ENCODE results near the gene TCN1.
"Not testable (repeated sequence)": the region's sequence is repeated elsewhere in the genome, so short reads cannot be mapped to it uniquely, and the experiment has no call there.

Gene TCN1

DNA sequence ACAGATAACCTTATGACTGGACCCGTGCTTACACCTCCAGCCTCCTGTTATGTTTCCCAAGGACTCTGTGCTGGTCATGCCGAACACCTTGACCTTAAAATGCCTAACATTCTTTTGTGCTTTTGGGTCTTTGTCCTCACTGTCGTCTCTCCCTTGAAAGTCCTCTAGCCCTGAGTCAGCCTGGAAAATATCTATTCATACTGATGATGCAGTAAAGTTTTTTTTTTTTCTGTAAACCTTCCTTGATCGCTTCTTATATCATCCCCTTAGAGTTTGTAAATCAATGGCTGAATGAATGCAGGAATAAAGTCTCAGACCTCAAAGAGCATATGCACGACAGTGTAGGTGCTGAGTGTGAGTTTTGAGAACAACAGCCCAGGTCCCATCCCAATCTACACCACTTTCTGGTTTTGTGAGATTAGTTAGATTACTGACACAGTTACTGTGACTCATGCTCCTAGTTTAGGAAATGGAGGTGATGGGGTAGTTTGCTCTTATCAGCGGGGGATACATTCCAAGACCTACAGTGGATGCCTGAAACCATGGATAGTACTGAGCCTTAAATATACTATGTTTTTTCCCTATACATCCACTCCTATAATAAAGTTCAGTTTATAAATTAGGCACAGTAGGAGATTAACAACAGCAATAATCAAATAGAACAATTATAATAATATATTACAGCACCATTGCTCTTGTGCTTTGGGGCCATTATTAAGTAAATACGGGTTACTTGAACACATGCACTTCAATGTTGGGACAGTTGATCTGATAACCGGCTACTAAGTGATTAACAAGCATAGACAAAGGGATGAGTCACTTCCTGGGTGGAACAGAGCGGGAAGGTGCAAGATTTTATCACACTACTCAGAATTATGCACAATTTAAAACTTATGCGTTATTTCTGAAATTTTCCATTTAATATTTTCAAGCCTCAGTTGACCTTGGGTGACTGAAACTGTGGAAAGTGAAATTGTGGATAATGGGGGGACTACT is 8.6 kb downstream of the TCN1 start:
- DNase-seq (ENCODE audit: low spot score), result no peak

DNA sequence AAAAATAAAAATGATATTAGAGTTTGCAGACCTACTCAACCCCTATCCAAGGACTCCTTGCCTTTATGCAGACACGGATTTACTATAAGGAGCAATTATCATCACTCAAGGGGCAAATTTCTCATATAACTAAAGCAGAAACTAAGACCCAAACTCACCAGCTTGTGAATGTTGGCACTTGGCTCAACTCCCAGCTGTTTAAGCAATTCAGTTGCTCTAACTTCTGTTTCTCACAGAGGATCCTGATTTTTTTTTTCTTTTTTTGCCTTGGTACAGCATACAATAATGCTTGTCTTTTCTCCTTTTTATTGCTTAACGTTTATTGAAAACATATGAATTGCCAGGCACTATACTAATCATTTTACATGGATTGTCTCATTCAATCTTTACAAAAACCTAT is 11.4 kb downstream of the TCN1 start:
- DNase-seq (ENCODE audit: low spot score), result peak; percentile 21

DNA sequence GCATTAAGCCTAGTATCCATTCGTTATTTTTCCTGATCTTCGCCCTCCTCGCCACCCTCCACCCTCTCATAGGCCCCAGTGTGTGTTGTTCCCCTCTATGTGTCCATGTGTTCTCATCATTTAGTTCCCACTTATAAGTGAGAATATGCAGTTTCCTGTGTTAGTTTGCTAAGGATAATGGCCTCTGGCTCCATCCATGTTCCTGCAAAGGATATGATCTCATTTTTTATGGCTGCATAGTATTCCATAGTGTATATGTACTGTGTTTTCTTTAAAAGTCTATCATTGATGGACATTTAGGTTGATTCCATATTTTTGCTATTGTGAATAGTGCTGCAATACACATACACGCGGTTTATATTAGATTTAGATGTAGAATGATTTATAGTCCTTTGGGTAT is 14.9 kb downstream of the TCN1 start:
- not testable (repeated sequence) for DNase-seq (ENCODE audit: low spot score)

DNA sequence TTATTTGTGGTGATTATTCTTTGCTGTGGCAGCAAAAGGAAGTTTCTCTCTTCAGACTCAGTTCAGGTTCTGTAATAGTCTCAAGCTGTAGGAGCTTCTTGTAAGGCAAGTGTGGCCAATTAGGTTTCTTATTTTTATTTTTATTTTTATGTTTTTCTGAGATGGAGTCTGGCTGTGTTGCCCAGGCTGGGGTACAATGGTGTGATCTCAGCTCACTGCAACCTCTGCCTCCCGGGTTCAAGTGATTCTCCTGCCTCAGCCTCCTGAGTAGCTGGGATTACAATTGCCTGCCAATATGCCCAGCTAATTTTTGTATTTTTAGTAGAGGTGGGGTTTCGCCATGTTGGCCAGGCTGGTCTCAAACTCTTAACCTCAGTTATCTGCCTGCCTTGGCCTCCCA is 16.7 kb downstream of the TCN1 start:
- DNase-seq (ENCODE audit: low spot score), result not testable (repeated sequence)

DNA sequence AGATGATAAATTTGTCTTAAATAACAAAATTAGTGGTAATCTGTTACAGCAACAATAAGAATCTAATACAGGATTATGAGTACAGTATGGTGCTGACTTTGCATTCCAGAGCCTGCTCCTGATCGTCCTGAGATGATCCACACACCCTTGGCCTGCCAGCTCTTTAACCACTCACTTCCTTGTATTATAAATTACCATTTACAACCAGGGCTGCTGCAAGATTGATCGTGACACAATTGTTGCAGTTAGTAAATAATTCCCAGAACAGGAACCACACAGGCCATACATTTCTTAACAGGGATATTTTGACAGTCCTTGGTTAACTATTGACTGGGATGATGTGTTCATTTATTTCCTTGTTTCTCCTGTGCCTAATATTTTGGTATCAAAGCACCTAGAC is 17.2 kb downstream of the TCN1 start:
- no peak for DNase-seq (ENCODE audit: low spot score)

DNA sequence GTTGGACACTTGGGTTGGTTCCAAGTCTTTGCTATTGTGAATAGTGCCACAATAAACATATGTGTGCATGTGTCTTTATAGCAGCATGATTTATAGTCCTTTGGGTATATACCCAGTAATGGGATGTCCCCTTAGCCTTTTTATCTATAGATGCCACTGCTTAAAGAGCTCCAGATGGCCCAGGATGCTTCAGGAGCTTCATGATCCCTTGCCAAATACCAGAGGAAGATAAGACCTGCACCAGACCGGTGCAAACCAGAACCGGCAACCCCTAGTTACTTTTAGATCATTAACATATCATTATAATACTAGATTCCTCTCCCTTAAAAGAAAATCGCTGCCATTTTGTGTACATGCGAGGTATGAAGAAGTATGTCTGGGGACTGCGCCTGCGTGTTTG is 17.8 kb downstream of the TCN1 start:
- not testable (repeated sequence) for DNase-seq (ENCODE audit: low spot score)

DNA sequence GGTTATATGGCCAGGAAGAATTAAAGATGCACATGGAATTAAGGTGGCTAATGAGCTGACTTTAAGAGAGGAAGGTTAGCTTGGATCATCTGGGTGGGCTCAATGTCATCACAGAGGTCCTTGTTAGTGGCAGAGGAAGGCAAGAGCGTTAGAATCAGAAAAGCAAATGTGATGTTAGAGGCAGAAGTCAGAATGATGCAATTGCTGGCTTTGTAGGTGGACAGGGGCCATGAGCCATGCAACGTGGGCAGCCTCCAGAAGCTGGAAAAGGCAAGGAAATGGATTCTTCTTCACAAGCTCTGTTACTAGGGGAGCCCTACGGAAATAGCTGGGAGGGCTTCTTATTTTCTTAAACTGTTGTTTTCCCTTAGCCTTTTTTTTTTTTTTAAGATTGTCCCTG is 18.7 kb downstream of the TCN1 start:
- DNase-seq (ENCODE audit: low spot score), result no peak

DNA sequence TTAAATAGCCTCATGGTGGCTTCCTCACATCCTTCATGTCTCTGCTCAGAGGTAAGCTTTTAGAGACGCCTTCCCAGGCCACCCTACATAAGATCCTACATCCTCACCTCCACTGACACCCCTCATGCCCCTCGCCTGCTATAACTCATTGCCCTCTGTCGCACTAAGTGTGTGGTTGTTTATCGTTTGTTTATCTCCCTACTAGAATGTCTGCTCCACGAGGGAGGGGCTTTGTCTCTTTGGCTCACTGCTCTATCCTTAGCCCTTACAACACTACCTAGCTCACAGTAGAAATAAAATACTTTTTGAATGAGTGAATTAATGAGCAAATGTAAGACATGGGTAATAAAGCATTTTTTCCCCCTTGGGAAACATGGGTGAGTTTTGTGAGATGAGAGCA is 19.7 kb downstream of the TCN1 start:
- DNase-seq (ENCODE audit: low spot score), result no peak

DNA sequence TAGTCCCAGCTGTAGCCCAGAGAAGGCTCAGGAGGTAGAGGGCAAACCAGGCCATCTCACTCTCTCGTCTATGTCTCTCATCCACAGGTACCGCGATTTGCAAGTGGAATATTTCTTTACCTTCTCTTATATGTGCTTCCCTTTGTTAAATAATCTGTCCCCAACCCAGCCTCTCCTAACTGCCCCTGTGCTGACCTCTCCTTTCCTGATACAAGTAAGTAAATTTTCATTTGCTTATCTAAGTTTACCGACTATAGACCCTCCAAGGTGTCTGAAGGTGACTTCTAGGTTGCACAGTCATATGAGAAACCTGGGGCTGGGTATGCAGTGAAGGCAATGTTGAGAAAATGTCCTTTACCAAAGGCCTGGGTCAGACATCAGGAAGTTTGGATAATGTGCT is 20.9 kb downstream of the TCN1 start, which contains the start of gene CBLIF:
TSS of gene CBLIF (minus strand) at position 101 of the 400 bp plus-strand sequence. CDS start at position 55, 46 bp downstream.
- no peak for DNase-seq (ENCODE audit: low spot score)

DNA sequence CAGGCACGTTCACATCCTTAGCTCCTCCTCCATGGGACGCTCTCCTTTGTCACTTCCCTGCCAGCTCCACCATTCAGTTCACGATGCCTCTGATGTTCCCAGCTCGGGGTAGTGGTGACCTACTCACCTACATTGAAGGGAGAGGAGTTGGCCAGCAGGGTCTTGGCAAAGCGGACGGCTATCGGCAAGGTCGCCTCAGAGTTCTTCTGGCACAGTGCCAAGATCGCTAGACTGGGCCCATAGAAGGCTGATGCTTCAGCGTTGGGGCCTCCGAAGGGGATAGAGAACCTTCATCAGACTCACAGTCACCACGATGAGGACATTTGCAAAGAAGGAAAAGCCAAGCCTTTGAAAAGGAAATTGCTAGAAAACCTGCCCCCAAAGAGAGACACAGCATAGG is 24.0 kb downstream of the TCN1 start:
- DNase-seq (ENCODE audit: low spot score), result no peak

DNA sequence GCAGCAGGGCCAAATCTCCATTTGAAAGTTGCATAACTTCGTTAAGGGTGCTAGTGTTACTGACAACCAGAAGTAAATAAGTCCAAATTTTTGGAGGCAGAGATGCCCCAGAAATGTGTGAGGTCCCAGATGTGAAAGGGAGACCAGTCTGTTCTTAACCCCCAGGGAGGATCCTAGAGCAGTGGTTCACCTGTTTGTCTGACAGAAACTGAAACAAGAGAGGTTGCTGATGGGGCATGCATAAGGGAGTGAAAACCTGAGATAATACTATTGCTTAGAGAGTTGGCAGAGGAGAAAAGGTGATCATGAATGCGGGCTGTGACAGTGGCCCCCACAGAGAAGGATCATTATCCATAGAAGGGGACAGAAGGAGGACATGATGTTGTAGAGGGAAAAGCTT is 24.8 kb downstream of the TCN1 start:
- DNase-seq (ENCODE audit: low spot score), result no peak

DNA sequence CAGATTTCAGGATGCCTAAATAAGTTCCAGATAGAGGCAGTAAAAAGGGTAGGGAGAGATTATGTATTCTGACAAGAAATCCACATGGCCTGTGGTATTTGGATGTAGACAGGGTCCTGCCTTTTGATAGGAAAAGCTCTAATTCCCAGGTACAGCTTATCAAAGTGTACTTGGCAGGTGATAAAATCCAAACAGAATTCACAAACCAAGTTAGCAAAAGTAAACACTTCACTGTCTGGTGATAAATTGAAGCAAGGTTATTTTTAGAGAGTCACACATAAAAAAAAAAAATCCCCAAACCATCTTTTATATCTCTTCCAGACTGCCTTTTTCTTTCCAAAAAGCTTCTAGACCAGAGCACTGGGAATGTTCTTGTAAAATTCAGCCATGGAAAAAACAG is 26.7 kb downstream of the TCN1 start:
- DNase-seq (ENCODE audit: low spot score), result no peak

DNA sequence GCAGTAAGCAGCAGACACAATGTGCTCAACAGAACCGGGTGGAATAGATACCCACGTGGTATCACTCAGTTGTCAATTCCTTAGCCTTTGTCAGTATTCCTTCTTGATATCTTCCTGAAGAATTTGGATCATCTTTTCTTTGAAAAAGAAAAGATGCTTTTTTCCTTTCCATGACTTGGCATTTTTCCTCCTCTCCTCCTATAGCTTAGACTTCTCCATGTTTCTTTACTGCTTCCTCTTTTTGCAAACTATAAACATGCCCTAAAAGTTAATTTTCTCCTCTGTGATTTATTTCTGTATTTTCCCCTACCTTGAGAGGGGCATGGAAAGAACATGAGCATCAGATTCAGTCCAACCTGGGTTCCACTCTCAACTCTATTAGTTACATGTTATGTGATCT is 32.7 kb downstream of the TCN1 start:
- no peak for DNase-seq (ENCODE audit: low spot score)

DNA sequence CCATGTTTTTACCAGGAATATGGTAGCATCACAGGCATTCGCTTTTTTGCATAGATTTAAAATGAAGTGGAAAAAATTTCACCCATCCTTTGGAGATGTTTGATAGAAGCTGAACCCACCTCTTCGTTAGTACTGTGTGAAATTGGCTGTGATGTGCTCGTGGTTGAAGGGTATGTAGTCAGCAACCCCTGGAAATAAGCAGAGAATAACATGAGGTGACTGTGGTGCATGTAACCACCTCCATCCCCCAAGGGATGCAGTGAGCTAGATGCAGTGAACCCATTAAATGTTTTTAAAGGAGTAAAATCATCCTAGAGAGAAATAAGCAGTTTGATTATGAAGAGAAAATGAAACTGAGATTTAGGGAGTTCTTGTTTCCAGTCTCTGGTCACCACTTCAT is 36.9 kb downstream of the TCN1 start:
- no peak for DNase-seq (ENCODE audit: low spot score)

DNA sequence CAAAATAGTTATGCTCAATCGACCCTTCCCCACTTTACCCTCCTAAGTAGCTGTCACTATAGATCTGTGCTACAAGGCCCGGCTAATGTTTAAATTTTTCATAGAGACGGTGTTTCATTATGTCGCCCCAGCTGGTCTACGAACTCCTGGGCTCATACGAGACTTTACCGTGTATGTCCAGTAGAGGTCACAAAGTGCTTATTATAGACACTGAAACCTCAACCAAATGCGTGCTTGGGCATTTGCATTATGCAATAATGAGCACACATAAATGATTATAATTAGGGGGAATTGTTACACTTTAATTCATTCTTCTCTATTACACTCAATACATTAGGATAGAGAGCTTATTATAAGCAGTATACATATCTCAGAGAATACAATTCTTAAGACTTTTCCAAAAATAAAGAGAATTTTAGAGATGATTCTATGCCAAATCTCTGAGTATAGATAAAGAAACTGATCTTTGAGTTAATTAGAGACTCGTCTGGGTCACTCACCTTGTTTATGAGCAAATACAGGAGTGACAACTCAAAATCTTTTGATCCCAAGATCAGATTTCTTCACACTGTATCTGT is 43.2 kb downstream of the TCN1 start:
- peak; percentile 70 for DNase-seq (ENCODE audit: low spot score)

DNA sequence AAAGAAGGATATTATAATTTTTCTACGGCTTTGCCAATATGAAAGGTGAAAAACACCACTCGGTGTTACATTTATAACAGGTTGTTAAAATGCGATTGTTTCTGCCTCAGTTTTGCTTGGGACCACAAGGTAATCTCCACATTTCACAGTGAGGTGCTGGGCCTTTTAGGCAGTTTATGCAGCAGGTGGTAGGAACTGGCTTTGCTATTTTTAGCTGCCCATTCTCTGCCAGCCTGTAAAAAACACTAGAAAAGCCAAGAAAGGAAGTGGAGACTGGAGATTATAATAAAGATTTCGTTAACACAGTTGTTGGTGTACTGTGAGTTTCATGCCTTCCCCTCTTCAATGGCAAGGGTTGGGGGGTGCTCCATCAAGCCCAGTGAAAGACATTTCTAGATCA is 47.7 kb downstream of the TCN1 start:
- DNase-seq (ENCODE audit: low spot score), result no peak

DNA sequence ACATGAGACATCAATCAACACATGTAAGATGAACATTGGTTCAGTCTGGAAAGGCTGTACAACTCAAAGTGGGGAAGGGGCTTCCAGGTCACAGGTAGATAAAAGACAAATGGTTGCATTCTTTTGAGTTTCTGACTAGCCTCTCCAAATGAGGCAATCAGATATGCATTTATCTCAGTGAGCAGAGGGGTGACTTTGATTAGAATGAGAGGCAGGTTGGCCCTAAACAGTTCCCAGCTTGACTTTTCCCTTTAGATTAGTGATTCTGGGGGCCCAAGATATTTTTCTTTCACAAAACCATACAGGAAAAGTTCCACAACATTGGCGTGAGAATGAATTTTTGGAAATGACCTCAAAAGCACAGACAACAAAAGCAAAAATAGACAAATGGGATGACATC is 49.9 kb downstream of the TCN1 start:
- DNase-seq (ENCODE audit: low spot score), result not testable (repeated sequence)

DNA sequence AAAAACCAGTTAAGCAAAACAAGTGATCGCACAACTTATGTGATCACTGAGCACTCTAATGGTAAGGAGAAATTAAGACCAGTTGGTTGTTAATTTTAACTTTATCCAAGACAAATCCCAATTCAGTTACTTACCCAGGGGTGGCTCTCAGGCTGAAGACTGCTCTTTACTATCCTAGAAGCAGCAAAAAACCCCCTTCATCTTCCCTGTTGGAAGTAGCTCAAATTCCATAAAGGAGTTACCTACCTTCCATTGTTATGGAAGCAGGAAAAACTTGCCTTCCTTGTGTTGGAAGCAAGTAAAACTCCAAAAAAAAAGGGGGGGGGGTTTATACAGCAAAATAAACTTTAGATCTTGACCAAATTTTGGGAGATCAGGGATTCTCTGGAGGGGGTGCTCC is 50.5 kb downstream of the TCN1 start:
- DNase-seq (ENCODE audit: low spot score), result no peak

DNA sequence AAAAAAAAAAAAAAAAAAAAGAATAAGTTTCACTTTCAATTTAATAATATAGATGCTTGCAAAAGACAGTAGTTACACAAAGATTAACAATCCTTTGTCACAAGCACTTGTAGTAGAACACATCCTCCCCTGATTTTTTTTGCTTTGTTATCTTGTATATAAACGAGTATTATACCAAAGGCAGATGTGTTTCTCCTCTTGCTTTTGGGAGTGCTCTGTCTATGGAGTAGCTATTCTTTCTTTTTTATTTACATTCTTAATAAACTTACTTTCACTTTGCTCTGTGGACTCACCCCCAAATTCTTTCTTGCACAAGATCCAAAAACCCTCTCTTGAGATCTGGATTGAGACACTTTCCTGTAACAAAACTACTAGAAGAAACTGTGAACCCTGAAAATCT is 52.3 kb downstream of the TCN1 start:
- no peak for DNase-seq (ENCODE audit: low spot score)

DNA sequence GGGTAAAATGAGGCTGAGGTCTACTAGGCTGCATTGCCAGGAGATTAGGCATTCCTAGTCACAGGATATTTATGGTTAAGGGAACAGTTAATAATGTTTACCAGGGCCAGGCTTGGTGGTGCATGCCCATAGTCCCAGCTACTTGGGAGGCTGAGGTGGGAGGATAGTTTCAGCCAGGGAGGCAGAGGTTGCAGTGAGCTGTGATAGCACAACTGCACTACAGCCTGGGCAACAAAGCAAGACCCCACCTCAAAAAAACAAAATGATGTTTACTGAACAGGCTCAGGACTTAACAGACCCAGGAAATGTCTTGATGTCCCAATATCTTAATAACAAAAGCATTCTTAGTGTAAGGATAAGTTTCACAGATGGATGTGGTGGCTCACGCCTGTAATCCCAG is 52.9 kb downstream of the TCN1 start:
- no peak for DNase-seq (ENCODE audit: low spot score)

DNA sequence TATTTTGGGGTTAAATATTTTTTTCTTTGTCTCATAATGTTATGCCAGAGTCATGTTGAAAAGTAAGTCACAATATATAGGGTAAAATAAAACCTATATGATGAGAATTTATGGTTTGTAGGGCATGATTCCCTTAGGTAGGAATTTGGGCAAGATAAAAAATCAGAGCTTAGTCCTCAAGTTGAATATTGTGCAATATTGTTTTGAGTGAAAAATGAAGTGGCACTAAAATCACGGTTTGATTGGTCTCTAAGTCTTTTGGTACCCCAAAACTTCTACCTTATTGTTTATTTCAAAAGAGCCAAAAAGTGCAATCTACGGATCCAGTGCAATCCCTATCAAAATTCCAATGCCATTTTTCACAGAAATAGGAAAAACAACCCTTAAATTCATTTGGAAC is 54.1 kb downstream of the TCN1 start:
- no peak for DNase-seq (ENCODE audit: low spot score)

DNA sequence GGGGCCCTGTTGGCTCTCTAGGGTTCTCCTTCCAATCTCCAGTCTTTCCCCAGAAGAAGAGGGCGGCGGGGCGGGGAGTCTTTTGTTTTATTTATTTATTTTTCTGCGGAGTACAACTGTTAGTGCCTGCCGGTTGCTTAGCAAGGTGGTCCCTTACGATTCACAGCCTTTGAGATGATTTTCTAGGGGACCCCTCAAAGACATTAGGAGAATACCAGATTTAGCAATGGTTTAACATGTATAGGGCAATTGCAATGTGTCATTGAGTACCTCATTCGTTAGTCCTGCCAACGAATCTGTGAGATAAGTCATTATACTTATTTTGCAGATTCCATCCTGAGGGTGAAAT is 55.4 kb downstream of the TCN1 start:
- no peak for DNase-seq (ENCODE audit: low spot score)

DNA sequence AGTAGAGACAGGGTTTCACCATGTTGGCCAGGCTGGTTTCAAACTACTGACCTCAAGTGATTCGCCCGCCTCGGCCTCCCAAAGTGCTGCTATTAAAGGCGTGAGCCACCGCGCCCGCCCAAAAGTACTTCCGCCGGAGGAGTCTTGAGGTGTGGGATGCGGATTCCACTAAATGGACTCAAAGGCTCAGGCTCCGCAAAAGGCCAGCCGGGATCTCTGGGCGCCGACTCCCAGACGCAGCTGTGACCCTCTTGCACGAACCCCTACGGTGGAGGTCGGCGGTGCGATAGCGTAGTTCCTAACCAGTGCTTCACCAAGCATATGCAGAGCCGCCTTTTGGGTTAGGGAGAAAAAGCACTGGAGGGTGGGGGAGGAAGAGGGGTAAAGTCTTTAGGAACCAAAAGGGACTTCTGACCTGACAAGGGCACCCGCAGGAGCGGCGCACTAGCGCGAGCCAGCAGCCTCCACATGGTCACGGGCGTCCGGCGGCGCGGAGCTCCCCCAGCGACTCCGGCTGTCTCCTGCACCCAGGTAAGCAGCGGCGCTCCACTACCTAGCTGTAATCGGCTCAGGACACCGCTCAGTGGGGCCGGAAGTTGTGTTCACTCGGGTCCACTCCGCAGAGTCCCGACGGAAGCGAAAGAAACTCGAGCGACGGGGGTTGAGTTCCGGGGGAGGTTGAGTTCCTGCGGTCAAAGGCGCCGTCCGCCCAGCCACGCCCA is 55.9 kb downstream of the TCN1 start, which contains the start of gene MRPL16:
TSS of gene MRPL16 (minus strand) at position 590 of the 722 bp plus-strand sequence. CDS start at position 470, 120 bp downstream.
- DNase-seq (ENCODE audit: low spot score), result peak; percentile 81
